HCT116 (cell line): ENCODE results near the gene PPM1A. TPM values are rescaled to one million over a fixed set of nuclear protein-coding genes. Genes with fewer than 3 reads are reported as not detected.

Experiments
- ATAC-seq: fragments of 200-7000 bp; cut with Tn5 transposase; 2 replicates; pipeline ENCODE4 v1.9.1; 2020; ENCODE audit warnings: mild to moderate bottlenecking, moderate library complexity
- BruUV-seq: library from RNA; stranded (reverse); fragments of 400-500 nt; replicated peaks from 2 replicates; lab custom pipeline; 2021; lab: Mats Ljungman, UMichigan
- CTCF ChIA-PET: fragments of 300-600 bp; sonication (Branson Sonifier 250); formaldehyde crosslinking; loops from one replicate; lab custom pipeline; 2021; ENCODE audit warnings: antibody characterized with exemption; lab: Charles Lee
- POLR2A ChIA-PET: fragments of 300-600, 350-600 bp; sonication (Branson Sonifier 250); formaldehyde crosslinking; loops from one replicate; lab custom pipeline; 2021; ENCODE audit warnings: antibody characterized with exemption; lab: Charles Lee
- RAD21 ChIA-PET, 2 experiments: fragments of 300-600 bp; sonication (Branson Sonifier 250); formaldehyde crosslinking; loops; one replicate each; lab custom pipeline; 2023; ENCODE audit warnings: low total read pairs in 2 of 2; ENCODE audit not compliant: uncharacterized antibody in 2 of 2, unreplicated experiment in 2 of 2, low non-redundant PET in 1 of 2; lab: Charles Lee
- DNase-seq: peaks from one replicate; pipeline ENCODE4 v3.0.0-alpha.2; 2010; ENCODE audit warnings: low read depth, low spot score
- H2AFZ ChIP-seq: fragments of 200-600 bp; shearing (Covaris generic), sonication (generic); 2 replicates; pipeline ENCODE4 v1.6.1; 2017; ENCODE audit warnings: low read depth, mixed run types, mixed read lengths, antibody characterized with exemption, low read length; ENCODE audit not compliant: poor library complexity, severe bottlenecking
- H3K27ac ChIP-seq: 2 replicates; pipeline ENCODE4 v1.5.1; 2012; ENCODE audit warnings: low read depth, low read length
- H3K27me3 ChIP-seq: fragments of 200-600 bp; sonication (generic); 2 replicates; pipeline ENCODE4 v1.6.1; 2016; ENCODE audit warnings: mixed run types, low read length, mixed read lengths; ENCODE audit not compliant: insufficient read depth
- H3K36me3 ChIP-seq, 2 experiments: fragments of 200-500 bp in 1 of 2; fragments of 200-600 bp in 1 of 2; sonication (Bioruptor generic) in 1 of 2; sonication (generic) in 1 of 2; 2 replicates each; pipeline versions ENCODE4 v1.5.1 to v1.6.1; 2014 to 2016; ENCODE audit warnings: low read length in 2 of 2, inconsistent platforms in 1 of 2, mixed read lengths in 1 of 2, mixed run types in 1 of 2; ENCODE audit not compliant: insufficient read depth in 2 of 2, control insufficient read depth in 1 of 2
- H3K4me1 ChIP-seq, 2 experiments: fragments of 200-600 bp in 1 of 2; sonication (generic) in 1 of 2; 2 replicates each; pipeline versions ENCODE4 v1.5.1 to v1.6.1; 2012 to 2017; ENCODE audit warnings: low read length in 2 of 2, inconsistent platforms in 1 of 2, mild to moderate bottlenecking in 1 of 2, mixed read lengths in 1 of 2, mixed run types in 1 of 2, moderate library complexity in 1 of 2; ENCODE audit not compliant: insufficient read depth in 2 of 2, control insufficient read depth in 1 of 2
- H3K4me2 ChIP-seq: fragments of 200-600 bp; sonication (generic); 2 replicates; pipeline ENCODE4 v1.6.1; 2017; ENCODE audit warnings: mixed run types, low read length, mixed read lengths
- H3K4me3 ChIP-seq, 2 experiments: fragments of 200-600 bp in 1 of 2; sonication (generic) in 1 of 2; replicated peaks in 1 of 2; 2 replicates each; pipeline ENCODE4 v1.5.1; 2011 to 2016; ENCODE audit warnings: low read length in 2 of 2, control low read depth in 1 of 2, low read depth in 1 of 2, mild to moderate bottlenecking in 1 of 2, mixed read lengths in 1 of 2, mixed run types in 1 of 2
- H3K79me2 ChIP-seq: fragments of 200-600 bp; sonication (generic); 2 replicates; pipeline ENCODE4 v1.6.1; 2017; ENCODE audit warnings: mild to moderate bottlenecking, mixed run types, low read length, moderate library complexity, mixed read lengths; ENCODE audit not compliant: insufficient read depth
- H3K9ac ChIP-seq: fragments of 200-600 bp; sonication (generic); 2 replicates; pipeline ENCODE4 v1.6.1; 2016; ENCODE audit warnings: low read length, mixed read lengths
- H3K9me2 ChIP-seq: fragments of 200-600 bp; sonication (generic), shearing (Covaris generic); 2 replicates; pipeline ENCODE4 v1.6.1; 2017; ENCODE audit warnings: mixed run types, mild to moderate bottlenecking, moderate library complexity; ENCODE audit not compliant: insufficient read depth
- H3K9me3 ChIP-seq, 2 experiments: fragments of 200-500 bp in 1 of 2; fragments of 200-600 bp in 1 of 2; sonication (Bioruptor generic) in 1 of 2; sonication (generic) in 1 of 2; 2 replicates each; pipeline ENCODE4 v1.6.1; 2014 to 2017; ENCODE audit warnings: low read length in 2 of 2, mixed read lengths in 2 of 2, inconsistent platforms in 1 of 2, low read depth in 1 of 2, mild to moderate bottlenecking in 1 of 2, mixed run types in 1 of 2, moderate library complexity in 1 of 2; ENCODE audit not compliant: control insufficient read depth in 1 of 2, insufficient read depth in 1 of 2
- H4K20me1 ChIP-seq: fragments of 200-600 bp; sonication (generic), shearing (Covaris generic); 2 replicates; pipeline ENCODE4 v1.6.1; 2017; ENCODE audit warnings: mixed run types, mild to moderate bottlenecking, moderate library complexity; ENCODE audit not compliant: insufficient read depth
- CEBPB ChIP-seq: IDR thresholded peaks from 2 replicates; pipeline ENCODE4 v1.6.1; 2012; ENCODE audit warnings: low read depth
- CTCF ChIP-seq, 3 experiments: fragments of 200-600 bp in 1 of 3; sonication (generic) in 1 of 3; IDR thresholded peaks in 2 of 3; conservative IDR thresholded peaks in 1 of 3; 2 replicates each; pipeline ENCODE4 v1.5.1; 2012 to 2017; ENCODE audit warnings: low read depth in 2 of 3, low read length in 2 of 3, antibody characterized with exemption in 1 of 3, borderline replicate concordance in 1 of 3, control low read depth in 1 of 3, mild to moderate bottlenecking in 1 of 3, mixed read lengths in 1 of 3, mixed run types in 1 of 3, moderate library complexity in 1 of 3; ENCODE audit not compliant: insufficient read depth in 1 of 3
- EGR1 ChIP-seq: IDR thresholded peaks from 2 replicates; pipeline ENCODE4 v1.6.1; 2012; ENCODE audit warnings: low read depth
- ELF1 ChIP-seq: IDR thresholded peaks from 2 replicates; pipeline ENCODE4 v1.6.1; 2012; ENCODE audit warnings: low read depth, borderline replicate concordance
- EZH2 ChIP-seq: fragments of 200-600 bp; sonication (generic); IDR thresholded peaks from 2 replicates; pipeline ENCODE4 v1.6.1; 2017; ENCODE audit warnings: antibody characterized with exemption, mixed run types
- EZH2phosphoT487 ChIP-seq: fragments of 200-600 bp; IDR thresholded peaks from 2 replicates; pipeline ENCODE4 v1.6.1; 2018; ENCODE audit warnings: antibody characterized with exemption, borderline replicate concordance
- FOSL1 ChIP-seq: IDR thresholded peaks from 2 replicates; pipeline ENCODE4 v1.6.1; 2012; ENCODE audit warnings: low read depth
- JUND ChIP-seq: IDR thresholded peaks from 2 replicates; pipeline ENCODE4 v1.6.1; 2012
- MAX ChIP-seq: IDR thresholded peaks from 2 replicates; pipeline ENCODE4 v1.6.1; 2012
- POLR2A ChIP-seq: IDR thresholded peaks from 2 replicates; pipeline ENCODE4 v1.7.0; 2011; ENCODE audit warnings: borderline replicate concordance; ENCODE audit not compliant: insufficient read depth, insufficient read length; ENCODE audit errors: extremely low read depth
- RAD21 ChIP-seq: IDR thresholded peaks from 2 replicates; pipeline ENCODE4 v1.6.1; 2012; ENCODE audit warnings: low read depth, mild to moderate bottlenecking
- REST ChIP-seq: IDR thresholded peaks from 2 replicates; pipeline ENCODE4 v1.6.1; 2012; ENCODE audit warnings: low read depth
- SRF ChIP-seq: IDR thresholded peaks from 2 replicates; pipeline ENCODE4 v1.6.1; 2012; ENCODE audit warnings: low read depth
- TCF7L2 ChIP-seq: IDR thresholded peaks from 2 replicates; pipeline ENCODE4 v1.7.0; 2011; ENCODE audit warnings: borderline replicate concordance, inconsistent platforms; ENCODE audit not compliant: insufficient read depth, insufficient read length; ENCODE audit errors: extremely low read depth
- ZNF274 ChIP-seq: fragments of 200-500 bp; sonication (Bioruptor generic); IDR thresholded peaks from 2 replicates; pipeline ENCODE4 v1.6.1; 2014; ENCODE audit warnings: mild to moderate bottlenecking, low read depth, low read length, inconsistent platforms
- intact Hi-C: fragments of 100-400 bp; cut with micrococcal nuclease; formaldehyde crosslinking; loops from 2 replicates; pipeline ENCODE4 v1.10.0; 2022
- total RNA-seq: library from RNA; stranded (reverse); gene quantifications from one replicate; pipeline ENCODE4 v1.2.1, GENCODE V29; 2021; ENCODE audit not compliant: unreplicated experiment

The PPM1A gene
- total RNA-seq, 1 experiment from 2014 or later: 32.8 TPM

GRCh38 chr14:60215520-60216420, 33.3 kb upstream of the PPM1A start:
- ATAC-seq (no peak), DNase-seq (no peak)
- POLR2A ChIA-PET: no interaction called here

More at GRCh38 chr14:60215520-60216420, 33.3 kb upstream of the PPM1A start:
- no peaks in the 10 kb centered on the region for H4K20me1 ChIP-seq
- H3K9me3 ChIP-seq: no peaks in the 10 kb centered on the region
- H3K27me3 ChIP-seq: no peaks in the 10 kb centered on the region
- intact Hi-C loops: no loop called here
- H3K9ac ChIP-seq: no peak overlapping the region
- H3K36me3 ChIP-seq: no peaks in the 10 kb centered on the region
- H2AFZ ChIP-seq: no peak overlapping the region
- TF ChIP-seq CEBPB: no peak
- TF ChIP-seq SRF: no peak
- TF ChIP-seq ELF1: no peak
- no peak for TF ChIP-seq EZH2
- no peak for TF ChIP-seq JUND
- no peak for TF ChIP-seq POLR2A
- TF ChIP-seq EGR1: no peak
- no peak for TF ChIP-seq FOSL1
- TF ChIP-seq REST: no peak
- TF ChIP-seq EZH2phosphoT487: no peak
- no peak for TF ChIP-seq RAD21
- TF ChIP-seq TCF7L2: no peak
- no peak for TF ChIP-seq CTCF (IDR thresholded peaks at IDR 0.05 in 2 of 3, conservative IDR thresholded peaks at IDR 0.05 in 1 of 3; ENCODE audit: borderline replicate concordance in 1 of 3, insufficient read depth in 1 of 3, low read depth in 2 of 3, low read length in 2 of 3)
- TF ChIP-seq MAX: no peak
- TF ChIP-seq ZNF274: no peak
- TF ChIP-seq, all 23 proteins: peak for 0
- Histone ChIP-seq H3K4me2 (no peak overlapping the region), H3K9me2 (no peaks in the 10 kb centered on the region), H3K27ac (no peak overlapping the region), H3K4me3 (no peak overlapping the region), H3K4me1 (no peaks in the 10 kb centered on the region), H3K79me2 (no peaks in the 10 kb centered on the region)
- ChIA-PET CTCF (no interaction called here), RAD21 (no interaction called here)
- no TSS peak for BruUV-seq
